HepG2 (cell line): ENCODE measurements around the gene TBX5. TPM values are rescaled to one million over a fixed set of nuclear protein-coding genes. Genes with fewer than 3 reads are reported as not detected.

ENCODE experiments used
- ATAC-seq: fragments of 200-7000 bp; cut with Tn5 transposase; 3 replicates; pipeline ENCODE4 v1.9.1; 2020; ENCODE audit warnings: mild to moderate bottlenecking, moderate library complexity
- BruUV-seq: library from RNA; stranded (reverse); fragments of 400-500 nt; replicated peaks from 2 replicates; lab custom pipeline; 2021; lab: Mats Ljungman, UMichigan
- CTCF ChIA-PET: fragments of 300-600 bp; formaldehyde crosslinking; extraction: SDS; loops from one replicate; lab custom pipeline; 2021; ENCODE audit warnings: low total read pairs, inconsistent platforms, low intra/inter-chr PET ratio; lab: Yijun Ruan, JAX
- POLR2A ChIA-PET: fragments of 350-600 bp; sonication (Branson Sonifier 250); formaldehyde crosslinking; loops from one replicate; lab custom pipeline; 2020; ENCODE audit warnings: antibody characterized with exemption, inconsistent platforms; lab: Yijun Ruan, JAX
- DNase-seq: peaks from one replicate; pipeline ENCODE4 v3.0.0-alpha.2; 2015; ENCODE audit warnings: low spot score
- FAIRE-seq: peaks from 3 replicates; lab custom pipeline; 2011; peaks lifted over from hg19 to GRCh38; lab: Jason Lieb, UNC
- H2AFZ ChIP-seq: one replicate; pipeline ENCODE4 v1.6.1; 2011; ENCODE audit warnings: low read length, inconsistent platforms
- H3K27ac ChIP-seq: fragments of 300-600 bp; 3 replicates; pipeline ENCODE4 v1.8.0; 2011; ENCODE audit warnings: mixed run types, mild to moderate bottlenecking, mixed read lengths, low read length, inconsistent platforms; ENCODE audit not compliant: insufficient read depth; ENCODE audit errors: extremely low read length
- H3K27me3 ChIP-seq, 2 experiments: fragments of 200-600 bp in 1 of 2; 2 replicates in 1 of 2; 3 replicates in 1 of 2; pipeline versions ENCODE4 v1.6.0 to v1.8.0; 2011; ENCODE audit warnings: low read length in 2 of 2, mild to moderate bottlenecking in 2 of 2, moderate library complexity in 2 of 2, inconsistent platforms in 1 of 2; ENCODE audit not compliant: insufficient read depth in 2 of 2, control insufficient read depth in 1 of 2
- H3K36me3 ChIP-seq, 2 experiments: fragments of 200-600 bp in 1 of 2; replicated peaks in 1 of 2; 2 replicates in 1 of 2; 3 replicates in 1 of 2; pipeline versions ENCODE4 v1.5.1 to v1.8.0; 2011; ENCODE audit warnings: low read length in 2 of 2, inconsistent platforms in 1 of 2; ENCODE audit not compliant: insufficient read depth in 2 of 2, control insufficient read depth in 1 of 2
- H3K4me1 ChIP-seq: 2 replicates; pipeline ENCODE4 v1.5.1; 2012; ENCODE audit warnings: low read length, inconsistent platforms; ENCODE audit not compliant: insufficient read depth
- H3K4me2 ChIP-seq: 2 replicates; pipeline ENCODE4 v1.6.0; 2011; ENCODE audit warnings: low read depth, low read length, inconsistent platforms
- H3K4me3 ChIP-seq, 3 experiments: fragments of 200-600 bp in 1 of 3; sonication (generic), shearing (Covaris generic) in 1 of 3; replicated peaks in 1 of 3; 2 replicates each; pipeline ENCODE4 v1.5.1; 2011 to 2016; ENCODE audit warnings: low read length in 3 of 3, inconsistent platforms in 2 of 3, low read depth in 2 of 3, mild to moderate bottlenecking in 2 of 3, control low read depth in 1 of 3, mixed read lengths in 1 of 3; ENCODE audit not compliant: insufficient read depth in 1 of 3
- H3K79me2 ChIP-seq: one replicate; pipeline ENCODE4 v1.6.1; 2011; ENCODE audit warnings: low read length, inconsistent platforms; ENCODE audit not compliant: insufficient read depth
- H3K9ac ChIP-seq: 2 replicates; pipeline ENCODE4 v1.6.0; 2011; ENCODE audit warnings: mild to moderate bottlenecking, low read depth, low read length, inconsistent platforms; ENCODE audit not compliant: insufficient read depth
- H3K9me3 ChIP-seq: 2 replicates; pipeline ENCODE4 v1.5.1; 2012; ENCODE audit warnings: mild to moderate bottlenecking, low read length
- H4K20me1 ChIP-seq: 2 replicates; pipeline ENCODE4 v1.6.0; 2011; ENCODE audit warnings: inconsistent platforms, mild to moderate bottlenecking, low read length, moderate library complexity; ENCODE audit not compliant: insufficient read depth
- CAMTA2 ChIP-seq: sonication (generic); formaldehyde crosslinking; IDR thresholded peaks from 2 replicates; pipeline ENCODE4 v1.4.0; 2020; ENCODE audit warnings: mild to moderate bottlenecking, missing genetic modification reagents, borderline replicate concordance
- EEA1 ChIP-seq: sonication (generic); formaldehyde crosslinking; IDR thresholded peaks from 2 replicates; pipeline ENCODE4 v1.5.1; 2020; ENCODE audit warnings: mild to moderate bottlenecking, missing genetic modification reagents, borderline replicate concordance
- FOXA1 ChIP-seq, 2 experiments: fragments of 450-650 bp in 1 of 2; sonication (generic) in 1 of 2; formaldehyde crosslinking in 1 of 2; IDR thresholded peaks; 2 replicates each; pipeline versions ENCODE4 v1.4.0 to v1.6.1; 2016 to 2020; ENCODE audit warnings: missing genetic modification reagents in 1 of 2
- HMG20B ChIP-seq: conservative IDR thresholded peaks from 2 replicates; pipeline ENCODE4 v1.6.1; 2016; ENCODE audit warnings: missing genetic modification reagents, missing compliant biosample characterization
- HOXA9 ChIP-seq: sonication (generic); formaldehyde crosslinking; IDR thresholded peaks from 2 replicates; pipeline ENCODE4 v1.8.1; 2022; ENCODE audit warnings: missing genetic modification reagents, mild to moderate bottlenecking, moderate library complexity, borderline replicate concordance
- KIAA2018 ChIP-seq: sonication (generic); formaldehyde crosslinking; IDR thresholded peaks from 2 replicates; pipeline ENCODE4 v1.5.0; 2020; ENCODE audit warnings: mild to moderate bottlenecking, missing genetic modification reagents, borderline replicate concordance
- KLF16 ChIP-seq, 2 experiments: sonication (generic) in 1 of 2; formaldehyde crosslinking in 1 of 2; IDR thresholded peaks; 2 replicates each; pipeline versions ENCODE4 v1.6.1 to v1.8.0; 2016 to 2023; ENCODE audit warnings: missing genetic modification reagents in 2 of 2, missing compliant biosample characterization in 1 of 2
- MBD4 ChIP-seq: IDR thresholded peaks from 2 replicates; pipeline ENCODE4 v1.6.1; 2012; ENCODE audit warnings: low read length, inconsistent platforms, borderline replicate concordance
- RARA ChIP-seq: IDR thresholded peaks from 2 replicates; pipeline ENCODE4 v1.6.1; 2016; ENCODE audit warnings: missing genetic modification reagents, missing compliant biosample characterization
- SP5 ChIP-seq: IDR thresholded peaks from 2 replicates; pipeline ENCODE4 v1.6.1; 2016; ENCODE audit warnings: low read depth, borderline replicate concordance
- ZZZ3 ChIP-seq: sonication (generic); formaldehyde crosslinking; IDR thresholded peaks from 2 replicates; pipeline ENCODE4 v1.4.0; 2020; ENCODE audit warnings: missing genetic modification reagents, mild to moderate bottlenecking, borderline replicate concordance
- WGBS: methylation state at CpG from one replicate; pipeline ENCODE4 v1.1.6; 2017; ENCODE audit warnings: low lambda C conversion rate; 5-methylcytosine and 5-hydroxymethylcytosine counted together
- in situ Hi-C: cut with HindIII; loops from 2 replicates; pipeline ENCODE4 v1.10.0; 2017; ENCODE audit warnings: low pct_unique_long_range_greater_than_20kb; ENCODE audit not compliant: extremely low pct_ligation_motif_present
- intact Hi-C: fragments of 100-400 bp; cut with micrococcal nuclease; formaldehyde crosslinking; loops from one replicate; pipeline ENCODE4 v1.10.0; 2022; ENCODE audit not compliant: unreplicated experiment
- polyA plus RNA-seq, 8 experiments: library from polyadenylated mRNA; depleted of rRNA in 3 of 8; stranded (reverse) in 7 of 8; unstranded in 1 of 8; fragments of >200 nt; fragmentation: Illumina TruSeq in 4 of 8; extraction: Trizol in 4 of 8; gene quantifications; 2 replicates each; pipeline versions ENCODE4 v1.2.1 to v1.2.3, GENCODE V29; 2011 to 2016; ENCODE audit warnings: low read depth in 4 of 8, missing spikeins in 1 of 8, mixed read lengths in 1 of 8; ENCODE audit not compliant: insufficient read depth in 1 of 8
- total RNA-seq, 5 experiments: library from RNA; depleted of rRNA; stranded (reverse); fragments of >200 nt; fragmentation: Illumina TruSeq; extraction: Trizol; gene quantifications; 2 replicates each; pipeline ENCODE4 v1.2.3, GENCODE V29; 2016; ENCODE audit warnings: low read depth in 1 of 5
- TF ChIP-seq, protein P1 (sequence below): IDR thresholded peaks from 2 replicates; pipeline ENCODE4 v1.6.1; 2016
- TF ChIP-seq, protein P2 (sequence below): sonication (generic); formaldehyde crosslinking; IDR thresholded peaks from 2 replicates; pipeline ENCODE4 v1.4.0; 2020; ENCODE audit warnings: missing genetic modification reagents

The TBX5 gene
- total and polyA plus RNA-seq, 2 of the 13 experiments (the other 11 are each of a cell fraction or from before 2014, with no cell fraction given) = not detected

GRCh38 chr12:114443607-114444421 is 37.9 kb upstream of the TBX5 start:
- intact Hi-C loops (no loop called here), in situ Hi-C loops (no loop called here)
- H3K27ac ChIP-seq = no peak overlapping the region
- ChIA-PET CTCF (no interaction called here), POLR2A (no interaction called here)
- H3K4me3 ChIP-seq = no peak overlapping the region
- no TSS peak for BruUV-seq
- H3K9me3 ChIP-seq = no peaks in the 10 kb centered on the region
- FAIRE-seq (no peak), ATAC-seq (no peak), DNase-seq (no peak)
- H3K79me2 ChIP-seq = no peaks in the 10 kb centered on the region
- H3K4me2 ChIP-seq = no peak overlapping the region
- no peaks in the 10 kb centered on the region for H3K4me1 ChIP-seq
- peaks cover 9 to 91% of the 10 kb centered on the region in 2 experiments for H3K27me3 ChIP-seq
- H3K9ac ChIP-seq = no peak overlapping the region
- H4K20me1 ChIP-seq = no peaks in the 10 kb centered on the region
- WGBS = 20% methylated on average over 6 of the region's 53 CpGs
- H3K36me3 ChIP-seq = no peaks in the 10 kb centered on the region
- no peak overlapping the region for H2AFZ ChIP-seq
- TF ChIP-seq MBD4 (no peak), CAMTA2 (CRISPR knock-in tag) (no peak), KLF16 (CRISPR knock-in tag; IDR thresholded peaks at IDR 0.05) (no peak), HOXA9 (CRISPR knock-in tag) (no peak), RARA (CRISPR knock-in tag) (no peak), ZZZ3 (CRISPR knock-in tag) (no peak), EEA1 (CRISPR knock-in tag) (no peak), SP5 (no peak), HMG20B (no peak), KIAA2018 (CRISPR knock-in tag) (no peak), FOXA1 (IDR thresholded peaks at IDR 0.05) (no peak), FOXA1 (CRISPR knock-in tag; IDR thresholded peaks at IDR 0.05) (no peak)
- TF ChIP-seq, protein P1, sequence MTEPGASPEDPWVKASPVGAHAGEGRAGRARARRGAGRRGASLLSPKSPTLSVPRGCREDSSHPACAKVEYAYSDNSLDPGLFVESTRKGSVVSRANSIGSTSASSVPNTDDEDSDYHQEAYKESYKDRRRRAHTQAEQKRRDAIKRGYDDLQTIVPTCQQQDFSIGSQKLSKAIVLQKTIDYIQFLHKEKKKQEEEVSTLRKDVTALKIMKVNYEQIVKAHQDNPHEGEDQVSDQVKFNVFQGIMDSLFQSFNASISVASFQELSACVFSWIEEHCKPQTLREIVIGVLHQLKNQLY (CRISPR knock-in tag) = no peak
- TF ChIP-seq, protein P2, sequence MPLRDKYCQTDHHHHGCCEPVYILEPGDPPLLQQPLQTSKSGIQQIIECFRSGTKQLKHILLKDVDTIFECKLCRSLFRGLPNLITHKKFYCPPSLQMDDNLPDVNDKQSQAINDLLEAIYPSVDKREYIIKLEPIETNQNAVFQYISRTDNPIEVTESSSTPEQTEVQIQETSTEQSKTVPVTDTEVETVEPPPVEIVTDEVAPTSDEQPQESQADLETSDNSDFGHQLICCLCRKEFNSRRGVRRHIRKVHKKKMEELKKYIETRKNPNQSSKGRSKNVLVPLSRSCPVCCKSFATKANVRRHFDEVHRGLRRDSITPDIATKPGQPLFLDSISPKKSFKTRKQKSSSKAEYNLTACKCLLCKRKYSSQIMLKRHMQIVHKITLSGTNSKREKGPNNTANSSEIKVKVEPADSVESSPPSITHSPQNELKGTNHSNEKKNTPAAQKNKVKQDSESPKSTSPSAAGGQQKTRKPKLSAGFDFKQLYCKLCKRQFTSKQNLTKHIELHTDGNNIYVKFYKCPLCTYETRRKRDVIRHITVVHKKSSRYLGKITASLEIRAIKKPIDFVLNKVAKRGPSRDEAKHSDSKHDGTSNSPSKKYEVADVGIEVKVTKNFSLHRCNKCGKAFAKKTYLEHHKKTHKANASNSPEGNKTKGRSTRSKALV (CRISPR knock-in tag) = no peak
